NCI-H2171 (cell line): Measurements from ENCODE around the gene MBNL2.
A peak's percentile ranks its signal among the peaks of the same experiment; 100 is the strongest.

ENCODE experiments used
- DNase-seq: peaks from one replicate; lab custom pipeline; 2025; lab: John Stamatoyannopoulos, UW

MBNL2 gene

GRCh38 chr13:97253581-97254293 is 31.6 kb downstream of the MBNL2 start:
- no peak for DNase-seq

GRCh38 chr13:97254816-97255215 is 32.7 kb downstream of the MBNL2 start:
- DNase-seq: peak; percentile 42

GRCh38 chr13:97255515-97256021 is 33.4 kb downstream of the MBNL2 start:
- no peak for DNase-seq

GRCh38 chr13:97256343-97256783 is 34.2 kb downstream of the MBNL2 start:
- DNase-seq: no peak

- DNase-seq: no peak
These were observed 35.2 kb downstream of the MBNL2 start for GRCh38 chr13:97257228-97257755.

- no peak for DNase-seq
These were observed 36.0 kb downstream of the MBNL2 start for GRCh38 chr13:97257800-97258799.

- DNase-seq: no peak
These were observed 36.7 kb downstream of the MBNL2 start for GRCh38 chr13:97258801-97259200.

- DNase-seq: no peak
These were observed 37.3 kb downstream of the MBNL2 start for GRCh38 chr13:97259410-97259797.

- no peak for DNase-seq
These were observed 37.9 kb downstream of the MBNL2 start for GRCh38 chr13:97259798-97260714.

GRCh38 chr13:97261254-97262005 is 39.3 kb downstream of the MBNL2 start:
- no peak for DNase-seq

- DNase-seq: no peak
These were observed 39.9 kb downstream of the MBNL2 start for GRCh38 chr13:97262058-97262457.

- no peak for DNase-seq
These were observed 41.0 kb downstream of the MBNL2 start for GRCh38 chr13:97263160-97263559.

- DNase-seq: no peak
These were observed 42.5 kb downstream of the MBNL2 start for GRCh38 chr13:97264663-97265062.

- DNase-seq: no peak
These were observed 44.2 kb downstream of the MBNL2 start for GRCh38 chr13:97266332-97266731.

GRCh38 chr13:97266772-97267417 is 44.8 kb downstream of the MBNL2 start:
- DNase-seq: no peak

- no peak for DNase-seq
These were observed 45.4 kb downstream of the MBNL2 start for GRCh38 chr13:97267418-97268059.

GRCh38 chr13:97268772-97269171 is 46.6 kb downstream of the MBNL2 start:
- no peak for DNase-seq

GRCh38 chr13:97269603-97270002 is 47.5 kb downstream of the MBNL2 start:
- no peak for DNase-seq

GRCh38 chr13:97272526-97272925 is 50.4 kb downstream of the MBNL2 start:
- no peak for DNase-seq
